Fibroblast of villous mesenchyme (primary cell): ENCODE measurements around the gene FAM131B. TPM values are rescaled to one million over a fixed set of nuclear protein-coding genes. Genes with fewer than 3 reads are reported as not detected.

Experiments used
- DNase-seq: peaks from one replicate; pipeline ENCODE4 v3.0.0-alpha.2; 2010; ENCODE audit warnings: low read depth
- H3K4me3 ChIP-seq: 2 replicates; pipeline ENCODE4 v1.5.1; 2011; ENCODE audit warnings: low read depth, mild to moderate bottlenecking, low read length
- CTCF ChIP-seq: IDR thresholded peaks from 2 replicates; pipeline ENCODE4 v1.5.1; 2012; ENCODE audit warnings: low read depth, mild to moderate bottlenecking, low read length; ENCODE audit not compliant: insufficient read depth
- total RNA-seq: library from RNA; depleted of rRNA; stranded (reverse); fragments of >200 nt; gene quantifications from 2 replicates; pipeline ENCODE4 v1.2.3, GENCODE V29; 2012

FAM131B gene
- total RNA-seq, 1 donor = 2.2 TPM

DNA sequence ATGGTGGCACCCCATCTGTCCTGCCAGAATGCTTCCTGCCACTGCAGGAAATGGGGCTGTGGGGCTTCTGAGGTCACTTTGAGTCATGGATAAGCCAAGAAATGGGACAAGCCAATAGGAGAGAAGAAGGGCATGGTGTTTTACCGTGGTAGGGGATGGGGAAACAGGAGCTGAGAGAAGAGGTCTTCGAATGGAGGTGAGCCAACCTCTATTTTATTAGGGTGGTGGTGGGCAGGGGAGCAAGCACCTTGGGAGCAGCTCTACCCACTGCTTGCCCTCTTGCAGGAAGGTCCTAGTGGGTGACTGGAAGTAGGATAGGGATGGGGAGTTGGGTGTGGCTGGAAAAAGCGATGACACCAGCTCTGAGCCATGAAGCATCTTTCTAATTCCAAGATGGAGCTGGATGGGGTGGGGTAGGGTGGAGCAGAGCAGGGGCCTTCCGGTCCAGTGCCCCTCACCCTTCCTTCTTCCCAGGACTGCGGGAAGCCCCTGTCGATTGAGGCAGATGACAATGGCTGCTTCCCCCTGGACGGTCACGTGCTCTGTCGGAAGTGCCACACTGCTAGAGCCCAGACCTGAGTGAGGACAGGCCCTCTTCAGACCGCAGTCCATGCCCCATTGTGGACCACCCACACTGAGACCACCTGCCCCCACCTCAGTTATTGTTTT is 27.7 kb upstream of the FAM131B start:
- DNase-seq = no peak
- no peak overlapping the region for H3K4me3 ChIP-seq
- TF ChIP-seq CTCF = no peak

GRCh38 chr7:143389316-143390103 is 27.0 kb upstream of the FAM131B start:
- no peak overlapping the region for H3K4me3 ChIP-seq
- DNase-seq = no peak
- no peak for TF ChIP-seq CTCF

- no peak for DNase-seq
- TF ChIP-seq CTCF = no peak
- H3K4me3 ChIP-seq = no peak overlapping the region
These were observed 26.1 kb upstream of the FAM131B start for GRCh38 chr7:143388491-143389101.

DNA sequence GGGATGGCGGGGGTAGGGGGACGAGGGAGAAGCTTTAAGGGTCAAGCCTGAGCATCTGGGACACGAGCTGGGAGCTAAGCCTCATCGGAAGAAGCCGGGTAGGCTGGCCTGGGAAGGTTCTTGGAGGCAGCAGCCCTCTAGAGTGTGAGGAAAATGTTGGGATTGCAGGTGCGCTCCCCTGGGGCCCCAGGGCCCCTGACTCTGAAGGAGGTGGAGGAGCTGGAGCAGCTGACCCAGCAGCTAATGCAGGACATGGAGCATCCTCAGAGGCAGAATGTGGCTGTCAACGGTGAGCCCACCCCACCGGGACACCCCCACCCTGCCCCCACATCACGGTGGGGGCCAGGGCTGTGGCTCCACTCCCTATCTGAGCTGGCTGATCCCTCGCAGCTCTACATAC is 25.5 kb upstream of the FAM131B start:
- no peak for DNase-seq
- no peak for TF ChIP-seq CTCF
- H3K4me3 ChIP-seq = no peak overlapping the region

- DNase-seq = no peak
- no peak overlapping the region for H3K4me3 ChIP-seq
- peak; percentile 24 for TF ChIP-seq CTCF
These were observed 24.9 kb upstream of the FAM131B start for GRCh38 chr7:143387156-143387975.
